Gastroesophageal sphincter (tissue), 3 donors: ENCODE measurements around the gene SLC2A11.

Experiments used
- EP300 ChIP-seq: sonication (generic); formaldehyde crosslinking; IDR thresholded peaks from one replicate; pipeline ENCODE4 v1.6.1; 2017; ENCODE audit warnings: antibody characterized with exemption, mild to moderate bottlenecking
- POLR2A ChIP-seq, 2 donors: fragments of 450-650 bp; IDR thresholded peaks; one replicate each; pipeline ENCODE4 v1.6.1; 2017; ENCODE audit warnings: antibody characterized with exemption in 2 of 2, mild to moderate bottlenecking in 2 of 2, moderate library complexity in 1 of 2
- POLR2AphosphoS5 ChIP-seq: sonication (generic); formaldehyde crosslinking; IDR thresholded peaks from one replicate; pipeline ENCODE4 v1.6.1; 2017; ENCODE audit warnings: antibody characterized with exemption
- TF ChIP-seq, protein P1 (sequence below), 4 experiments: fragments of 200-600 bp in 2 of 4; fragments of 450-650 bp in 2 of 4; sonication (generic) in 1 of 4; IDR thresholded peaks; one replicate each; pipeline ENCODE4 v1.5.1; 2017 to 2019; ENCODE audit warnings: antibody characterized with exemption in 4 of 4, mild to moderate bottlenecking in 2 of 4, moderate library complexity in 2 of 4

DNA sequence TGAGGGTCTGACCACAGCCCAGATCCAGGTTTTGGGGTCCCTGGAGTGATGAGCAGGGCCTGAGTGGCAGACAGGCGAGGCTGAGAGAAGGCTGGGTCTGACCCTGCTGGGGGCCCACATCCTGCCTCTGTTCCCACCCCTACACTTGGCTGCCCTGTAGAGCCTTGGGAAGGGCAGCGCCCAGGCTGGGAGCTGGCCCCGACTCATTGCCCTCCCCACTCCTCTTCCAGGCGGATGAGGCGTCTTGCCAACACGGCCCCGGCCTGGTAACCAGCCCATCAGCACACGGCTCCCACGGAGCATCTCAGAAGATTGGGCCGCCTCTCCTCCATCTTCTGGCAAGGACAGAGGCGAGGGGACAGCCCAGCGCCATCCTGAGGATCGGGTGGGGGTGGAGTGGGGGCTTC lies 23.8 kb upstream of the SLC2A11 start:
- TF ChIP-seq, protein P1, sequence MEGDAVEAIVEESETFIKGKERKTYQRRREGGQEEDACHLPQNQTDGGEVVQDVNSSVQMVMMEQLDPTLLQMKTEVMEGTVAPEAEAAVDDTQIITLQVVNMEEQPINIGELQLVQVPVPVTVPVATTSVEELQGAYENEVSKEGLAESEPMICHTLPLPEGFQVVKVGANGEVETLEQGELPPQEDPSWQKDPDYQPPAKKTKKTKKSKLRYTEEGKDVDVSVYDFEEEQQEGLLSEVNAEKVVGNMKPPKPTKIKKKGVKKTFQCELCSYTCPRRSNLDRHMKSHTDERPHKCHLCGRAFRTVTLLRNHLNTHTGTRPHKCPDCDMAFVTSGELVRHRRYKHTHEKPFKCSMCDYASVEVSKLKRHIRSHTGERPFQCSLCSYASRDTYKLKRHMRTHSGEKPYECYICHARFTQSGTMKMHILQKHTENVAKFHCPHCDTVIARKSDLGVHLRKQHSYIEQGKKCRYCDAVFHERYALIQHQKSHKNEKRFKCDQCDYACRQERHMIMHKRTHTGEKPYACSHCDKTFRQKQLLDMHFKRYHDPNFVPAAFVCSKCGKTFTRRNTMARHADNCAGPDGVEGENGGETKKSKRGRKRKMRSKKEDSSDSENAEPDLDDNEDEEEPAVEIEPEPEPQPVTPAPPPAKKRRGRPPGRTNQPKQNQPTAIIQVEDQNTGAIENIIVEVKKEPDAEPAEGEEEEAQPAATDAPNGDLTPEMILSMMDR (IDR thresholded peaks at IDR 0.05): no peak
- TF ChIP-seq POLR2AphosphoS5 (no peak), POLR2A (IDR thresholded peaks at IDR 0.05) (no peak), EP300 (no peak)
